Neural progenitor cell (in vitro differentiated cells): ENCODE measurements around the gene NADSYN1. TPM values are rescaled to one million over a fixed set of nuclear protein-coding genes. Genes with fewer than 3 reads are reported as not detected.

Source experiments
- DNase-seq: peaks from one replicate; pipeline ENCODE4 v3.0.0-alpha.2; 2016; ENCODE audit warnings: low spot score
- H2AFZ ChIP-seq: fragments of 200-600 bp; sonication (generic); replicated peaks from 2 replicates; pipeline ENCODE4 v1.6.1; 2016; ENCODE audit warnings: antibody characterized with exemption
- H3F3A ChIP-seq: fragments of 200-600 bp; sonication (generic); 2 replicates; pipeline ENCODE4 v1.6.1; 2016; ENCODE audit warnings: antibody characterized with exemption, low read depth
- H3K27ac ChIP-seq: fragments of 200-600 bp; sonication (generic); 2 replicates; pipeline ENCODE4 v1.5.1; 2016; ENCODE audit warnings: mild to moderate bottlenecking
- H3K27me3 ChIP-seq: fragments of 200-600 bp; sonication (generic); 2 replicates; pipeline ENCODE4 v1.6.1; 2016; ENCODE audit warnings: mild to moderate bottlenecking, moderate library complexity
- H3K36me3 ChIP-seq: fragments of 200-600 bp; sonication (generic); 2 replicates; pipeline ENCODE4 v1.5.1; 2016
- H3K4me1 ChIP-seq: fragments of 200-600 bp; sonication (generic); 2 replicates; pipeline ENCODE4 v1.6.1; 2016; ENCODE audit warnings: mixed run types
- H3K4me2 ChIP-seq: fragments of 200-600 bp; sonication (generic); 2 replicates; pipeline ENCODE4 v1.6.1; 2016
- H3K4me3 ChIP-seq: fragments of 200-600 bp; sonication (generic); 2 replicates; pipeline ENCODE4 v1.5.1; 2016
- H3K79me2 ChIP-seq: fragments of 200-600 bp; sonication (generic); 2 replicates; pipeline ENCODE4 v1.6.1; 2016; ENCODE audit warnings: low read depth
- H3K9ac ChIP-seq: fragments of 200-600 bp; sonication (generic); 2 replicates; pipeline ENCODE4 v1.6.1; 2016
- H3K9me3 ChIP-seq: fragments of 200-600 bp; sonication (generic); 2 replicates; pipeline ENCODE4 v1.5.1; 2016; ENCODE audit warnings: low read depth
- H4K20me1 ChIP-seq: fragments of 200-600 bp; sonication (generic); 2 replicates; pipeline ENCODE4 v1.6.1; 2016; ENCODE audit warnings: low read depth
- H3K27ac Mint-ChIP-seq: 3 replicates; pipeline ENCODE4 v1.8.0; 2021; ENCODE audit warnings: mixed read lengths
- H3K27me3 Mint-ChIP-seq: 2 replicates; pipeline ENCODE4 v1.8.0; 2022; ENCODE audit warnings: low read depth, mild to moderate bottlenecking, inconsistent platforms, moderate library complexity, mixed read lengths; ENCODE audit not compliant: insufficient read depth
- H3K36me3 Mint-ChIP-seq: 3 replicates; pipeline ENCODE4 v1.8.0; 2021; ENCODE audit warnings: mixed read lengths
- H3K4me1 Mint-ChIP-seq: 3 replicates; pipeline ENCODE4 v1.8.0; 2021; ENCODE audit warnings: mixed read lengths
- H3K4me3 Mint-ChIP-seq: 3 replicates; pipeline ENCODE4 v1.8.0; 2021; ENCODE audit warnings: mild to moderate bottlenecking, moderate library complexity, mixed read lengths
- H3K9me3 Mint-ChIP-seq: 3 replicates; pipeline ENCODE4 v1.8.0; 2020; ENCODE audit warnings: mixed read lengths
- CTCF ChIP-seq: fragments of 200-600 bp; sonication (generic); IDR thresholded peaks from 2 replicates; pipeline ENCODE4 v1.5.1; 2017; ENCODE audit warnings: antibody characterized with exemption, mild to moderate bottlenecking
- EZH2 ChIP-seq: fragments of 200-600 bp; sonication (generic); IDR thresholded peaks from 2 replicates; pipeline ENCODE4 v1.6.1; 2017; ENCODE audit warnings: antibody characterized with exemption, mild to moderate bottlenecking, moderate library complexity
- EZH2phosphoT487 ChIP-seq: fragments of 200-600 bp; sonication (generic); IDR thresholded peaks from 2 replicates; pipeline ENCODE4 v1.6.1; 2017; ENCODE audit warnings: antibody characterized with exemption
- total RNA-seq: library from RNA; depleted of rRNA; stranded (reverse); fragments of >200 nt; gene quantifications from 2 replicates; pipeline ENCODE4 v1.2.3, GENCODE V29; 2015; ENCODE audit warnings: low replicate concordance

Gene NADSYN1
- total RNA-seq, 1 donor from 2014 or later: 25.0 TPM

DNA sequence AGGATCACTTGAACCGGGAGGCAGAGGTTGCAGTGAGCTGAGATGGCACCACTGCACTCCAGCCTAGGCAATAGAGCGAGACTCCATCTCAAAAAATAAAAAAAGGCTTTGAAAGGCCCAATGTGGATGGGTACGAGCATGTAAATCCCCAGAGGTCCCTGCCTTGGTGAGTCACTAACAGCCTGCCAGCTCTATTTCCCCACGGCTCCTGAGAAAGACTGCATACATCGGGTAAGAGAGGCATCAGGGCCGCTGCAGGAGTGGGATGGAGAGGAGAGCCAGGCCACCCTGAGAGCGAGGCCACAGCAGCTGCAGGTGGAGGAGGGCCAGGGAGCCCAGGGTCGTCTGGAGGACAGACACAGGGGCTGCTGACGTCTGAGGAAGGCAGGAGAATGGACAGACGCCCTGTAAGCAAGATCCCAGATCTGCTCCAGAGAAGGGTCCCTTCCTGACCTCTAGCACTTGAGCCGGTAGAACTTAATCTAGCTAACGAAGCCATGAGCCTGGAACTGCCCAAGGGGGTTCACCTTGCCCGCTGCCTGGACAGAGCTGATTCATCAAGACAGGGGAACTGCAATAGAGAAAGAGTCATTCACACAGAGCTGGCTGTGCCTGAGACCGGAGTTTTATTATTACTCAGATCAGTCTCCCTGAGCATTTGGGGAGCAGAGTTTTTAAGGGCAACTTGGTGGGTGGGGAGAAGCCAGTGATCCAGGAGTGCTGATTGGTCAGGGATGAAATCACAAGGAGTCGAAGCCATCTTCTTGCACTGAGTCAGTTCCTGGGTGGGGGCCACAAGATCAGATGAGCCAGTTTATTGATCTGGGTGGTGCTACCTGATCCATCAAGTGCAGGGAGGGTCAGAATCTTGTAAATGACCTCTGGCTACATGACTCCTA, 90.1 kb downstream of the NADSYN1 start:
- Mint-ChIP-seq H3K36me3 (peaks cover 4% of the 10 kb centered on the region), H3K27ac (no peak overlapping the region), H3K4me1 (peaks cover 31% of the 10 kb centered on the region), H3K4me3 (no peak overlapping the region), H3K9me3 (peaks cover 14% of the 10 kb centered on the region), H3K27me3 (peaks cover 11% of the 10 kb centered on the region)
- no peaks in the 10 kb centered on the region for H3K9me3 ChIP-seq
- no peaks in the 10 kb centered on the region for H3K36me3 ChIP-seq
- no peak for DNase-seq
- H3K4me3 ChIP-seq: no peak overlapping the region
- H3K4me2 ChIP-seq: no peak overlapping the region
- H2AFZ ChIP-seq: no peak overlapping the region
- H3K4me1 ChIP-seq: no peaks in the 10 kb centered on the region
- H3K27ac ChIP-seq: no peak overlapping the region
- no peaks in the 10 kb centered on the region for H3F3A ChIP-seq
- H3K27me3 ChIP-seq: no peaks in the 10 kb centered on the region
- no peak overlapping the region for H3K9ac ChIP-seq
- H3K79me2 ChIP-seq: no peaks in the 10 kb centered on the region
- TF ChIP-seq CTCF: no peak
- TF ChIP-seq EZH2: no peak
- no peaks in the 10 kb centered on the region for H4K20me1 ChIP-seq

DNA sequence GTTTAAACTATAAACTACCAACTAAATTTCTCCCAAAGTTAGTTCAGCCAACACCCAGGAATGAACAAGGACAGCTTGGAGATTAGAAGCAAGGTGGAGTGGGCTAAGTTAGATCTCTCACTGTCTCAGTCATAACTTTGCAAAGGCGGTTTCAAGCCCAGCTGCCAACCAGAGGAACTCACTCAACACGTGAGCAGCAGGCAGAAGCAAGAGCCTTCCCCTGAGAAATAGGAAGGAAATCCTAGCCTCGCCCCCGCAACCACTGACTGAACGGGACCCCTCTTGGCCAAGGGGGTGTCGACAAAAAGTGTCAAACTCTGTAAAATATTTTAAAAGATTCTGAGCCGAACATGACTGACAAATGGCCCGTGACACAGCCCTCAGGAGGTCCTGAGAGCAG, 90.9 kb downstream of the NADSYN1 start:
- Histone ChIP-seq H3K4me3 (no peak overlapping the region), H3K4me1 (no peaks in the 10 kb centered on the region), H3K79me2 (no peaks in the 10 kb centered on the region), H3K9ac (no peak overlapping the region), H2AFZ (no peak overlapping the region), H3K36me3 (no peaks in the 10 kb centered on the region), H4K20me1 (no peaks in the 10 kb centered on the region), H3K9me3 (no peaks in the 10 kb centered on the region), H3K4me2 (no peak overlapping the region), H3K27ac (no peak overlapping the region), H3F3A (no peaks in the 10 kb centered on the region), H3K27me3 (no peaks in the 10 kb centered on the region)
- peaks cover 14% of the 10 kb centered on the region for H3K9me3 Mint-ChIP-seq
- H3K27me3 Mint-ChIP-seq: peaks cover 11% of the 10 kb centered on the region
- peaks cover 27% of the 10 kb centered on the region for H3K4me1 Mint-ChIP-seq
- H3K4me3 Mint-ChIP-seq: no peak overlapping the region
- peaks cover 4% of the 10 kb centered on the region for H3K36me3 Mint-ChIP-seq
- DNase-seq: no peak
- TF ChIP-seq EZH2: no peak
- no peak for TF ChIP-seq CTCF
- no peak overlapping the region for H3K27ac Mint-ChIP-seq

GRCh38 chr11:71544525-71545214, 91.7 kb downstream of the NADSYN1 start:
- H3K4me3 ChIP-seq: no peak overlapping the region
- Mint-ChIP-seq H3K4me1 (peaks cover 24% of the 10 kb centered on the region), H3K36me3 (peaks cover 4% of the 10 kb centered on the region), H3K9me3 (peaks cover 14% of the 10 kb centered on the region), H3K4me3 (no peak overlapping the region), H3K27ac (no peak overlapping the region), H3K27me3 (peaks cover 8% of the 10 kb centered on the region)
- DNase-seq: no peak
- H3K4me1 ChIP-seq: no peaks in the 10 kb centered on the region
- H3K4me2 ChIP-seq: no peak overlapping the region
- no peaks in the 10 kb centered on the region for H3K27me3 ChIP-seq
- no peaks in the 10 kb centered on the region for H3K79me2 ChIP-seq
- TF ChIP-seq EZH2: no peak
- TF ChIP-seq CTCF: no peak
- TF ChIP-seq EZH2phosphoT487: no peak
- no peak overlapping the region for H2AFZ ChIP-seq
- no peak overlapping the region for H3K27ac ChIP-seq
- no peaks in the 10 kb centered on the region for H4K20me1 ChIP-seq
- no peaks in the 10 kb centered on the region for H3F3A ChIP-seq
- no peaks in the 10 kb centered on the region for H3K36me3 ChIP-seq
- H3K9me3 ChIP-seq: no peaks in the 10 kb centered on the region
- H3K9ac ChIP-seq: no peak overlapping the region
